HG02763 (cell line): ENCODE measurements around the gene ZNF789.
A peak's percentile ranks its signal among the peaks of the same experiment; 100 is the strongest.

Experiments
- ATAC-seq: cut with Tn5 transposase; IDR thresholded peaks from one replicate; pipeline ENCODE4 v1.9.1; 2021; ENCODE audit warnings: mild to moderate bottlenecking, moderate library complexity; ENCODE audit not compliant: unreplicated experiment

ZNF789 gene

GRCh38 chr7:99457650-99458493, 14.8 kb upstream of the ZNF789 start:
- ATAC-seq = no peak

GRCh38 chr7:99459087-99459486, 13.6 kb upstream of the ZNF789 start:
- ATAC-seq = no peak

GRCh38 chr7:99460651-99461050, 12.0 kb upstream of the ZNF789 start:
- no peak for ATAC-seq

- no peak for ATAC-seq
Measured at GRCh38 chr7:99461221-99461620, 11.5 kb upstream of the ZNF789 start.

GRCh38 chr7:99465421-99465768, 7.3 kb upstream of the ZNF789 start:
- ATAC-seq = no peak

- no peak for ATAC-seq
Measured at GRCh38 chr7:99468336-99468918, 4.3 kb upstream of the ZNF789 start.

- no peak for ATAC-seq
Measured at GRCh38 chr7:99469381-99470065, 3.2 kb upstream of the ZNF789 start.

- ATAC-seq = no peak
Measured at GRCh38 chr7:99473315-99473596, 566 bp downstream of the ZNF789 start.

- no peak for ATAC-seq
Measured at GRCh38 chr7:99476107-99476506, 3.4 kb downstream of the ZNF789 start.

- no peak for ATAC-seq
Measured at GRCh38 chr7:99478464-99479440, 6.1 kb downstream of the ZNF789 start.

- ATAC-seq = no peak
Measured at GRCh38 chr7:99485094-99485493, 12.4 kb downstream of the ZNF789 start.

GRCh38 chr7:99489235-99489634, 16.5 kb downstream of the ZNF789 start:
- ATAC-seq = no peak

GRCh38 chr7:99490878-99491277, 18.2 kb downstream of the ZNF789 start:
- no peak for ATAC-seq

GRCh38 chr7:99493823-99494222, 21.1 kb downstream of the ZNF789 start:
- no peak for ATAC-seq

- no peak for ATAC-seq
Measured at GRCh38 chr7:99497766-99498545, 25.3 kb downstream of the ZNF789 start.

GRCh38 chr7:99498546-99498944, 25.9 kb downstream of the ZNF789 start:
- ATAC-seq = no peak

GRCh38 chr7:99499371-99499720, 26.7 kb downstream of the ZNF789 start:
- no peak for ATAC-seq

GRCh38 chr7:99499721-99500636, 27.3 kb downstream of the ZNF789 start, which contains the start of gene ZNF394:
ZNF394 (minus strand) TSS chr7:99500281; CDS start chr7:99500093, 188 bp downstream.
- ATAC-seq = peak; percentile 40

GRCh38 chr7:99500637-99501009, 27.9 kb downstream of the ZNF789 start:
- no peak for ATAC-seq
